HEK293 (cell line): ENCODE results near the gene CCNT1.
"Not testable (repeated sequence)": the region's sequence is repeated elsewhere in the genome, so short reads cannot be mapped to it uniquely, and the experiment has no call there.

ENCODE experiments used
- CTCF ChIA-PET: fragments of 350-600 bp; formaldehyde crosslinking; extraction: SDS; loops from one replicate; lab custom pipeline; 2021; ENCODE audit warnings: antibody characterized with exemption; lab: Yijun Ruan, JAX
- POLR2A ChIA-PET: fragments of 300-600 bp; formaldehyde crosslinking; extraction: SDS; loops from one replicate; lab custom pipeline; 2020; ENCODE audit warnings: antibody characterized with exemption, inconsistent platforms; lab: Yijun Ruan, JAX
- H3K27ac ChIP-seq: fragments of 200-500 bp; sonication (Bioruptor generic); 2 replicates; pipeline ENCODE4 v1.5.1; 2014; ENCODE audit warnings: low read depth, low read length, control low read depth, inconsistent platforms; ENCODE audit errors: extremely low read depth
- H3K36me3 ChIP-seq, 2 experiments: fragments of 200-500 bp in 1 of 2; sonication (Bioruptor generic) in 1 of 2; 1 replicate in 1 of 2; 2 replicates in 1 of 2; pipeline ENCODE4 v1.5.1; 2014 to 2017; ENCODE audit warnings: inconsistent platforms in 2 of 2, low read length in 2 of 2; ENCODE audit not compliant: control insufficient read depth in 2 of 2, insufficient read depth in 1 of 2
- H3K4me1 ChIP-seq: fragments of 200-500 bp; sonication (Bioruptor generic); 2 replicates; pipeline ENCODE4 v1.5.1; 2014; ENCODE audit warnings: mild to moderate bottlenecking, low read length, inconsistent platforms; ENCODE audit not compliant: control insufficient read depth, insufficient read depth
- H3K4me3 ChIP-seq: 2 replicates; pipeline ENCODE4 v1.5.1; 2011; ENCODE audit warnings: low read depth, mild to moderate bottlenecking, control low read depth, low read length, moderate library complexity
- H3K9me3 ChIP-seq: fragments of 200-500 bp; sonication (Bioruptor generic); 2 replicates; pipeline ENCODE4 v1.5.1; 2014; ENCODE audit warnings: low read depth, low read length, inconsistent platforms; ENCODE audit not compliant: control insufficient read depth, insufficient read depth
- HOXD13 ChIP-seq: sonication (generic); formaldehyde crosslinking; IDR thresholded peaks from 2 replicates; pipeline ENCODE4 v1.8.0; 2022; ENCODE audit warnings: missing genetic modification reagents, borderline replicate concordance
- MZF1 ChIP-seq: fragments of 450-650 bp; formaldehyde crosslinking; IDR thresholded peaks from 2 replicates; pipeline ENCODE4 v1.5.1; 2017; ENCODE audit warnings: missing biosample characterization, missing genetic modification characterization, borderline replicate concordance
- ZNF155 ChIP-seq: fragments of 450-650 bp; formaldehyde crosslinking; IDR thresholded peaks from 2 replicates; pipeline ENCODE4 v1.5.1; 2016; ENCODE audit warnings: missing biosample characterization, missing genetic modification characterization
- ZNF16 ChIP-seq: fragments of 450-650 bp; formaldehyde crosslinking; IDR thresholded peaks from 2 replicates; pipeline ENCODE4 v1.5.1; 2016; ENCODE audit warnings: low read depth, missing biosample characterization, missing genetic modification characterization
- ZNF175 ChIP-seq: fragments of 450-650 bp; formaldehyde crosslinking; IDR thresholded peaks from 2 replicates; pipeline ENCODE4 v1.5.1; 2016; ENCODE audit warnings: missing biosample characterization, missing genetic modification characterization
- ZNF266 ChIP-seq: fragments of 450-650 bp; formaldehyde crosslinking; IDR thresholded peaks from 2 replicates; pipeline ENCODE4 v1.5.1; 2016; ENCODE audit warnings: missing biosample characterization, missing genetic modification characterization, low read depth
- ZNF426 ChIP-seq: fragments of 450-650 bp; formaldehyde crosslinking; IDR thresholded peaks from 2 replicates; pipeline ENCODE4 v1.5.1; 2017; ENCODE audit warnings: missing biosample characterization, missing genetic modification characterization, mild to moderate bottlenecking, inconsistent platforms, moderate library complexity
- ZNF48 ChIP-seq: fragments of 450-650 bp; formaldehyde crosslinking; IDR thresholded peaks from 2 replicates; pipeline ENCODE4 v1.5.1; 2016; ENCODE audit warnings: missing biosample characterization, missing genetic modification characterization
- ZNF514 ChIP-seq: fragments of 450-650 bp; formaldehyde crosslinking; IDR thresholded peaks from 2 replicates; pipeline ENCODE4 v1.5.1; 2016; ENCODE audit warnings: missing biosample characterization, missing genetic modification characterization
- ZNF626 ChIP-seq: fragments of 450-650 bp; sonication (Bioruptor Pico); formaldehyde crosslinking; IDR thresholded peaks from 2 replicates; pipeline ENCODE4 v1.5.1; 2018; ENCODE audit warnings: missing biosample characterization, missing genetic modification characterization, inconsistent platforms
- ZNF776 ChIP-seq: fragments of 450-650 bp; formaldehyde crosslinking; IDR thresholded peaks from 2 replicates; pipeline ENCODE4 v1.5.0; 2017; ENCODE audit warnings: missing biosample characterization, missing genetic modification characterization, borderline replicate concordance
- TF ChIP-seq, protein P1 (sequence below): fragments of 450-650 bp; formaldehyde crosslinking; IDR thresholded peaks from 2 replicates; pipeline ENCODE4 v1.5.0; 2017; ENCODE audit warnings: missing biosample characterization, missing genetic modification characterization, borderline replicate concordance
- TF ChIP-seq, protein P2 (sequence below): fragments of 450-650 bp; formaldehyde crosslinking; conservative IDR thresholded peaks from 2 replicates; pipeline ENCODE4 v1.5.1; 2016; ENCODE audit warnings: low read depth, missing biosample characterization, missing genetic modification characterization
- TF ChIP-seq, protein P3 (sequence below): fragments of 450-650 bp; formaldehyde crosslinking; IDR thresholded peaks from 2 replicates; pipeline ENCODE4 v1.5.1; 2016; ENCODE audit warnings: missing biosample characterization, missing genetic modification characterization
- TF ChIP-seq, protein P4 (sequence below): fragments of 450-650 bp; formaldehyde crosslinking; IDR thresholded peaks from 2 replicates; pipeline ENCODE4 v1.5.1; 2016; ENCODE audit warnings: missing biosample characterization, missing genetic modification characterization
- TF ChIP-seq, protein P5 (sequence below): fragments of 450-650 bp; formaldehyde crosslinking; IDR thresholded peaks from 2 replicates; pipeline ENCODE4 v1.5.1; 2016; ENCODE audit warnings: missing biosample characterization, missing genetic modification characterization, low read depth

CCNT1 gene

DNA sequence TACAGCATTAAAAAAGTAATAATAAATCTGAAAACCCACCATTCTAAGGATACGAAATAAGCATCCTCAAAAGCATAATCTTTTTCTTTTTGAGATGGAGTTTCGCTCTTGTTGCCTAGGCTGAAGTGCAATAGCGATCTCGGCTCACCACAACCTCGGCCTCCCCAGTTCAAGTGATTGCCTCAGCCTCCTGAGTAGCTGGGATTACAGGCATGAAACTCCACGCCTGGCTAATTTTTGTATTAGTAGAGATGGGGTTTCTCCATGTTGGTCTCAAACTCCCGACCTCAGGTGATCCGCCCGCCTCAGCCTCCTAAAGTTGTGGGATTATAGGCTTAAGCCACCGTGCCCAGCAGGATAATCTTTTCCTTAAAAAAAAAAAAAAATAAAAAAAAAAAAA, 4.3 kb downstream of the CCNT1 start (continued):
- TF ChIP-seq, protein P1, sequence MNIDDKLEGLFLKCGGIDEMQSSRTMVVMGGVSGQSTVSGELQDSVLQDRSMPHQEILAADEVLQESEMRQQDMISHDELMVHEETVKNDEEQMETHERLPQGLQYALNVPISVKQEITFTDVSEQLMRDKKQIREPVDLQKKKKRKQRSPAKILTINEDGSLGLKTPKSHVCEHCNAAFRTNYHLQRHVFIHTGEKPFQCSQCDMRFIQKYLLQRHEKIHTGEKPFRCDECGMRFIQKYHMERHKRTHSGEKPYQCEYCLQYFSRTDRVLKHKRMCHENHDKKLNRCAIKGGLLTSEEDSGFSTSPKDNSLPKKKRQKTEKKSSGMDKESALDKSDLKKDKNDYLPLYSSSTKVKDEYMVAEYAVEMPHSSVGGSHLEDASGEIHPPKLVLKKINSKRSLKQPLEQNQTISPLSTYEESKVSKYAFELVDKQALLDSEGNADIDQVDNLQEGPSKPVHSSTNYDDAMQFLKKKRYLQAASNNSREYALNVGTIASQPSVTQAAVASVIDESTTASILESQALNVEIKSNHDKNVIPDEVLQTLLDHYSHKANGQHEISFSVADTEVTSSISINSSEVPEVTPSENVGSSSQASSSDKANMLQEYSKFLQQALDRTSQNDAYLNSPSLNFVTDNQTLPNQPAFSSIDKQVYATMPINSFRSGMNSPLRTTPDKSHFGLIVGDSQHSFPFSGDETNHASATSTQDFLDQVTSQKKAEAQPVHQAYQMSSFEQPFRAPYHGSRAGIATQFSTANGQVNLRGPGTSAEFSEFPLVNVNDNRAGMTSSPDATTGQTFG (tag by site-specific recombination): no peak
- TF ChIP-seq, all 188 proteins: peak for 0

DNA sequence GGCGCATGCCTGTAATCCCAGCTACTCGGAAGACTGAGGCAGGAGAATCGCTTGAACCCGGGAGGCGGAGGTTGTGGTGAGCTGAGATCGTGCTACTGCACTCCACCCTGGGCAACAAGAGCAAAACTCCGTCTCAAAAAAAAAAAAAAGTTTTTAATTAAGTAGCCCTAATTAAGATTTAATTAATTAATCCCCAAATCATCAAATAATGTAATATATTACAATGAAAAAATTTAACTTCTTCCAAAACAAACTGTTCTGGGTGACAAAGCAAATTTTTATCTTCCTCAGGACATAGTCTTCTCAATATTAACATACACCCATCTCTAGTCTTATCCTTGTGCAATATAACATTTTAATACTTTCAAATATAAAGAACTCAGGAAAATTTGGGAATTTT, 17.7 kb downstream of the CCNT1 start:
- POLR2A ChIA-PET, CTCF ChIA-PET, H3K27ac ChIP-seq, H3K4me1 ChIP-seq, H3K4me3 ChIP-seq, H3K9me3 ChIP-seq: not testable (repeated sequence)
- H3K36me3 ChIP-seq: peaks cover 69 to 79% of the 10 kb centered on the region in 2 experiments

DNA sequence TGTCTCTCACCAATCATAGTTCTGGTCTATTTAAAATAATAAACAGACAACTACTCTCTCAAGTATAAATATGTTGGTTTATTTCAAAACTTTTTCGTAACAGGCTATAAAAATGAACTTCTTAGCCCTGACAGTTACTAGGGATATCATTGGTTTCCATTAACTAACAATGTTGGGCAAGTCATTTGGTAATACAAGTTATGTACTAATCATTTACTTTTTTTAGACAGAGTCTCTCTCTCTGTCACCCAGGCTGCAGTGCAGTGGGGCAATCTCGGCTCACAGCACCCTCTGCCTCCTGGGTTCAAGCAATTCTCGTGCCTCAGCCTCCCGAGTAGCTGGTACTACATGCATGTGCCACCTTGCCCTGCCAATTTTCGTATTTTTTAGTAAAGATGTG, 19.9 kb downstream of the CCNT1 start:
- Histone ChIP-seq H3K4me1 (no peaks in the 10 kb centered on the region), H3K4me3 (no peak overlapping the region), H3K9me3 (no peaks in the 10 kb centered on the region), H3K27ac (no peak overlapping the region), H3K36me3 (peaks cover 66 to 81% of the 10 kb centered on the region in 2 experiments)
- ChIA-PET CTCF (no interaction called here), POLR2A (no interaction called here)
- TF ChIP-seq ZNF16 (tag by site-specific recombination) (no peak), ZNF514 (tag by site-specific recombination) (no peak), HOXD13 (CRISPR knock-in tag) (no peak), MZF1 (tag by site-specific recombination) (no peak), ZNF155 (tag by site-specific recombination) (no peak), ZNF626 (tag by site-specific recombination) (no peak)

DNA sequence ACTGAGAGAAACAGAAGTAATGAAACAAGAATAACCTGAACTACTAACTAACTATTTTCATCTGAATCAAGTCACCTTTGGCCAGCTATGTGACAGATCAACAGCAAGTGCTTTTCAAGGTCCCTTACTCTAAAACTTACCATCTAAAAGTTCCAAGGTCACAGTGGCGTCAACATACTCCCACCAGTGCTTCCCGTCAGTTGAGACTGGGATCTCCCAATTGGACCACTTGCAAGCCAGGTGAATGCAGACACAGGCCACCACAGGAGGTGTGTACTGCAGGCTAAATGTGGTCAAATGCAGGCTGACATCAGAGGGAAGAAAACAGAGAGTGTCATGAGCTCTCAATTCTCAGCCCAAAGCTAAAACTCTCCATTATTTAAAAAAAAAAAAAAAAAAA, 20.6 kb downstream of the CCNT1 start:
- Histone ChIP-seq H3K9me3 (no peaks in the 10 kb centered on the region), H3K4me3 (no peak overlapping the region), H3K36me3 (peaks cover 72 to 89% of the 10 kb centered on the region in 2 experiments), H3K4me1 (no peaks in the 10 kb centered on the region), H3K27ac (no peak overlapping the region)
- CTCF ChIA-PET: no interaction called here
- POLR2A ChIA-PET: interaction anchor here (0.6 kb wide), 1 partner anchor 112 kb away, joined by 3 read pairs; no protein-coding TSS in a partner anchor
- TF ChIP-seq, protein P2, sequence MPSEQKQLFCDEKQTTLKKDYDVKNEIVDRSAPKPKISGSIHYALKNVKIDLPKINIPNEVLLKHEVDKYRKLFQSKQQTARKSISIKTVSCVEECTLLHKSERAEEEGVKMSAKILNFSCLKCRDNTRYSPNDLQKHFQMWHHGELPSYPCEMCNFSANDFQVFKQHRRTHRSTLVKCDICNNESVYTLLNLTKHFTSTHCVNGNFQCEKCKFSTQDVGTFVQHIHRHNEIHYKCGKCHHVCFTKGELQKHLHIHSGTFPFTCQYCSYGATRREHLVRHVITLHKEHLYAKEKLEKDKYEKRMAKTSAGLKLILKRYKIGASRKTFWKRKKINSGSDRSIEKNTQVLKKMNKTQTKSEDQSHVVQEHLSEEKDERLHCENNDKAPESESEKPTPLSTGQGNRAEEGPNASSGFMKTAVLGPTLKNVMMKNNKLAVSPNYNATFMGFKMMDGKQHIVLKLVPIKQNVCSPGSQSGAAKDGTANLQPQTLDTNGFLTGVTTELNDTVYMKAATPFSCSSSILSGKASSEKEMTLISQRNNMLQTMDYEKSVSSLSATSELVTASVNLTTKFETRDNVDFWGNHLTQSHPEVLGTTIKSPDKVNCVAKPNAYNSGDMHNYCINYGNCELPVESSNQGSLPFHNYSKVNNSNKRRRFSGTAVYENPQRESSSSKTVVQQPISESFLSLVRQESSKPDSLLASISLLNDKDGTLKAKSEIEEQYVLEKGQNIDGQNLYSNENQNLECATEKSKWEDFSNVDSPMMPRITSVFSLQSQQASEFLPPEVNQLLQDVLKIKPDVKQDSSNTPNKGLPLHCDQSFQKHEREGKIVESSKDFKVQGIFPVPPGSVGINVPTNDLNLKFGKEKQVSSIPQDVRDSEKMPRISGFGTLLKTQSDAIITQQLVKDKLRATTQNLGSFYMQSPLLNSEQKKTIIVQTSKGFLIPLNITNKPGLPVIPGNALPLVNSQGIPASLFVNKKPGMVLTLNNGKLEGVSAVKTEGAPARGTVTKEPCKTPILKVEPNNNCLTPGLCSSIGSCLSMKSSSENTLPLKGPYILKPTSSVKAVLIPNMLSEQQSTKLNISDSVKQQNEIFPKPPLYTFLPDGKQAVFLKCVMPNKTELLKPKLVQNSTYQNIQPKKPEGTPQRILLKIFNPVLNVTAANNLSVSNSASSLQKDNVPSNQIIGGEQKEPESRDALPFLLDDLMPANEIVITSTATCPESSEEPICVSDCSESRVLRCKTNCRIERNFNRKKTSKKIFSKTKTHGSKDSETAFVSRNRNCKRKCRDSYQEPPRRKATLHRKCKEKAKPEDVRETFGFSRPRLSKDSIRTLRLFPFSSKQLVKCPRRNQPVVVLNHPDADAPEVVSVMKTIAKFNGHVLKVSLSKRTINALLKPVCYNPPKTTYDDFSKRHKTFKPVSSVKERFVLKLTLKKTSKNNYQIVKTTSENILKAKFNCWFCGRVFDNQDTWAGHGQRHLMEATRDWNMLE (tag by site-specific recombination): no peak
- TF ChIP-seq ZNF266 (no peak), ZNF175 (no peak), ZNF776 (tag by site-specific recombination) (no peak), ZNF48 (no peak), ZNF426 (tag by site-specific recombination) (no peak)
- TF ChIP-seq, protein P3, sequence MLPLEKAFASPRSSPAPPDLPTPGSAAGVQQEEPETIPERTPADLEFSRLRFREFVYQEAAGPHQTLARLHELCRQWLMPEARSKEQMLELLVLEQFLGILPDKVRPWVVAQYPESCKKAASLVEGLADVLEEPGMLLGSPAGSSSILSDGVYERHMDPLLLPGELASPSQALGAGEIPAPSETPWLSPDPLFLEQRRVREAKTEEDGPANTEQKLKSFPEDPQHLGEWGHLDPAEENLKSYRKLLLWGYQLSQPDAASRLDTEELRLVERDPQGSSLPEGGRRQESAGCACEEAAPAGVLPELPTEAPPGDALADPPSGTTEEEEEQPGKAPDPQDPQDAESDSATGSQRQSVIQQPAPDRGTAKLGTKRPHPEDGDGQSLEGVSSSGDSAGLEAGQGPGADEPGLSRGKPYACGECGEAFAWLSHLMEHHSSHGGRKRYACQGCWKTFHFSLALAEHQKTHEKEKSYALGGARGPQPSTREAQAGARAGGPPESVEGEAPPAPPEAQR (tag by site-specific recombination): no peak
- TF ChIP-seq, protein P4, sequence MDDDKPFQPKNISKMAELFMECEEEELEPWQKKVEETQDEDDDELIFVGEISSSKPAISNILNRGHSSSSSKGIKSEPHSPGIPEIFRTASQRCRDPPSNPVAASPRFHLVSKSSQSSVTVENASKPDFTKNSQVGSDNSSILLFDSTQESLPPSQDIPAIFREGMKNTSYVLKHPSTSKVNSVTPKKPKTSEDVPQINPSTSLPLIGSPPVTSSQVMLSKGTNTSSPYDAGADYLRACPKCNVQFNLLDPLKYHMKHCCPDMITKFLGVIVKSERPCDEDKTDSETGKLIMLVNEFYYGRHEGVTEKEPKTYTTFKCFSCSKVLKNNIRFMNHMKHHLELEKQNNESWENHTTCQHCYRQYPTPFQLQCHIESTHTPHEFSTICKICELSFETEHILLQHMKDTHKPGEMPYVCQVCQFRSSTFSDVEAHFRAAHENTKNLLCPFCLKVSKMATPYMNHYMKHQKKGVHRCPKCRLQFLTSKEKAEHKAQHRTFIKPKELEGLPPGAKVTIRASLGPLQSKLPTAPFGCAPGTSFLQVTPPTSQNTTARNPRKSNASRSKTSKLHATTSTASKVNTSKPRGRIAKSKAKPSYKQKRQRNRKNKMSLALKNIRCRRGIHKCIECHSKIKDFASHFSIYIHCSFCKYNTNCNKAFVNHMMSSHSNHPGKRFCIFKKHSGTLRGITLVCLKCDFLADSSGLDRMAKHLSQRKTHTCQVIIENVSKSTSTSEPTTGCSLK (tag by site-specific recombination): no peak
- TF ChIP-seq, protein P5, sequence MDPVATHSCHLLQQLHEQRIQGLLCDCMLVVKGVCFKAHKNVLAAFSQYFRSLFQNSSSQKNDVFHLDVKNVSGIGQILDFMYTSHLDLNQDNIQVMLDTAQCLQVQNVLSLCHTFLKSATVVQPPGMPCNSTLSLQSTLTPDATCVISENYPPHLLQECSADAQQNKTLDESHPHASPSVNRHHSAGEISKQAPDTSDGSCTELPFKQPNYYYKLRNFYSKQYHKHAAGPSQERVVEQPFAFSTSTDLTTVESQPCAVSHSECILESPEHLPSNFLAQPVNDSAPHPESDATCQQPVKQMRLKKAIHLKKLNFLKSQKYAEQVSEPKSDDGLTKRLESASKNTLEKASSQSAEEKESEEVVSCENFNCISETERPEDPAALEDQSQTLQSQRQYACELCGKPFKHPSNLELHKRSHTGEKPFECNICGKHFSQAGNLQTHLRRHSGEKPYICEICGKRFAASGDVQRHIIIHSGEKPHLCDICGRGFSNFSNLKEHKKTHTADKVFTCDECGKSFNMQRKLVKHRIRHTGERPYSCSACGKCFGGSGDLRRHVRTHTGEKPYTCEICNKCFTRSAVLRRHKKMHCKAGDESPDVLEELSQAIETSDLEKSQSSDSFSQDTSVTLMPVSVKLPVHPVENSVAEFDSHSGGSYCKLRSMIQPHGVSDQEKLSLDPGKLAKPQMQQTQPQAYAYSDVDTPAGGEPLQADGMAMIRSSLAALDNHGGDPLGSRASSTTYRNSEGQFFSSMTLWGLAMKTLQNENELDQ (tag by site-specific recombination): no peak
